ENCODE results near the gene IMMP2L.

Gene IMMP2L

GRCh38 chr7:111043561-111043960, 518.7 kb downstream of the IMMP2L start:
- Histone ChIP-seq H3K9me3 (ENCODE audit: control insufficient read depth in 1 of 2, low read length in 2 of 2) (no peaks in the 10 kb centered on the region), H3K27me3 (ENCODE audit: low read depth, low read length) (no peaks in the 10 kb centered on the region), H3K4me3 (ENCODE audit: low read depth in 1 of 2, low read length in 2 of 2) (no peak overlapping the region), H3K4me1 (ENCODE audit: control insufficient read depth in 1 of 2, insufficient read depth in 2 of 2, low read length in 2 of 2) (no peaks in the 10 kb centered on the region), H3K36me3 (ENCODE audit: control insufficient read depth in 1 of 2, insufficient read depth in 2 of 2, low read length in 2 of 2) (no peaks in the 10 kb centered on the region), H3K27ac (ENCODE audit: low read length) (no peak overlapping the region)

- H3K27me3 ChIP-seq (ENCODE audit: low read depth, low read length), result no peaks in the 10 kb centered on the region
Measured at GRCh38 chr7:111042842-111043241, 519.5 kb downstream of the IMMP2L start.

GRCh38 chr7:111041577-111041976, 520.7 kb downstream of the IMMP2L start:
- Histone ChIP-seq H3K36me3 (ENCODE audit: control insufficient read depth in 1 of 2, insufficient read depth in 2 of 2, low read length in 2 of 2) (no peaks in the 10 kb centered on the region), H3K27ac (ENCODE audit: low read length) (no peak overlapping the region), H3K9me3 (ENCODE audit: control insufficient read depth in 1 of 2, low read length in 2 of 2) (no peaks in the 10 kb centered on the region), H3K4me3 (ENCODE audit: low read depth in 1 of 2, low read length in 2 of 2) (no peak overlapping the region), H3K4me1 (ENCODE audit: control insufficient read depth in 1 of 2, insufficient read depth in 2 of 2, low read length in 2 of 2) (no peaks in the 10 kb centered on the region), H3K27me3 (ENCODE audit: low read depth, low read length) (no peaks in the 10 kb centered on the region)

More at GRCh38 chr7:111042842-111043241, 519.5 kb downstream of the IMMP2L start:
- H3K36me3 ChIP-seq (ENCODE audit: control insufficient read depth in 1 of 2, insufficient read depth in 2 of 2, low read length in 2 of 2), result no peaks in the 10 kb centered on the region
- H3K4me1 ChIP-seq (ENCODE audit: control insufficient read depth in 1 of 2, insufficient read depth in 2 of 2, low read length in 2 of 2), result no peaks in the 10 kb centered on the region
- no peak overlapping the region for H3K27ac ChIP-seq (ENCODE audit: low read length)
- H3K9me3 ChIP-seq (ENCODE audit: control insufficient read depth in 1 of 2, low read length in 2 of 2), result no peaks in the 10 kb centered on the region
- no peak overlapping the region for H3K4me3 ChIP-seq (ENCODE audit: low read depth in 1 of 2, low read length in 2 of 2)

- Histone ChIP-seq H3K4me1 (ENCODE audit: control insufficient read depth in 1 of 2, insufficient read depth in 2 of 2, low read length in 2 of 2) (no peaks in the 10 kb centered on the region), H3K27me3 (ENCODE audit: low read depth, low read length) (no peaks in the 10 kb centered on the region), H3K4me3 (ENCODE audit: low read depth in 1 of 2, low read length in 2 of 2) (no peak overlapping the region), H3K27ac (ENCODE audit: low read length) (no peak overlapping the region), H3K9me3 (ENCODE audit: control insufficient read depth in 1 of 2, low read length in 2 of 2) (no peaks in the 10 kb centered on the region), H3K36me3 (ENCODE audit: control insufficient read depth in 1 of 2, insufficient read depth in 2 of 2, low read length in 2 of 2) (no peaks in the 10 kb centered on the region)
Measured at GRCh38 chr7:111038185-111038584, 524.1 kb downstream of the IMMP2L start.

GRCh38 chr7:111031916-111032315, 530.4 kb downstream of the IMMP2L start:
- Histone ChIP-seq H3K27ac (ENCODE audit: low read length) (no peak overlapping the region), H3K9me3 (ENCODE audit: control insufficient read depth in 1 of 2, low read length in 2 of 2) (no peaks in the 10 kb centered on the region), H3K36me3 (ENCODE audit: control insufficient read depth in 1 of 2, insufficient read depth in 2 of 2, low read length in 2 of 2) (no peaks in the 10 kb centered on the region), H3K27me3 (ENCODE audit: low read depth, low read length) (no peaks in the 10 kb centered on the region), H3K4me3 (ENCODE audit: low read depth in 1 of 2, low read length in 2 of 2) (no peak overlapping the region), H3K4me1 (ENCODE audit: control insufficient read depth in 1 of 2, insufficient read depth in 2 of 2, low read length in 2 of 2) (peaks cover 5 to 9% of the 10 kb centered on the region in 2 donors)

- Histone ChIP-seq H3K4me3 (ENCODE audit: low read depth in 1 of 2, low read length in 2 of 2) (no peak overlapping the region), H3K9me3 (ENCODE audit: control insufficient read depth in 1 of 2, low read length in 2 of 2) (no peaks in the 10 kb centered on the region), H3K4me1 (ENCODE audit: control insufficient read depth in 1 of 2, insufficient read depth in 2 of 2, low read length in 2 of 2) (peaks cover 5 to 9% of the 10 kb centered on the region in 2 donors), H3K36me3 (ENCODE audit: control insufficient read depth in 1 of 2, insufficient read depth in 2 of 2, low read length in 2 of 2) (no peaks in the 10 kb centered on the region), H3K27me3 (ENCODE audit: low read depth, low read length) (no peaks in the 10 kb centered on the region), H3K27ac (ENCODE audit: low read length) (no peak overlapping the region)
Measured at GRCh38 chr7:111030336-111030735, 532.0 kb downstream of the IMMP2L start.

GRCh38 chr7:111029574-111030251, 532.6 kb downstream of the IMMP2L start:
- Histone ChIP-seq H3K27ac (ENCODE audit: low read length) (no peak overlapping the region), H3K9me3 (ENCODE audit: control insufficient read depth in 1 of 2, low read length in 2 of 2) (no peaks in the 10 kb centered on the region), H3K4me3 (ENCODE audit: low read depth in 1 of 2, low read length in 2 of 2) (no peak overlapping the region), H3K36me3 (ENCODE audit: control insufficient read depth in 1 of 2, insufficient read depth in 2 of 2, low read length in 2 of 2) (no peaks in the 10 kb centered on the region), H3K4me1 (ENCODE audit: control insufficient read depth in 1 of 2, insufficient read depth in 2 of 2, low read length in 2 of 2) (peaks cover 5 to 9% of the 10 kb centered on the region in 2 donors), H3K27me3 (ENCODE audit: low read depth, low read length) (no peaks in the 10 kb centered on the region)

- Histone ChIP-seq H3K36me3 (ENCODE audit: control insufficient read depth in 1 of 2, insufficient read depth in 2 of 2, low read length in 2 of 2) (no peaks in the 10 kb centered on the region), H3K4me1 (ENCODE audit: control insufficient read depth in 1 of 2, insufficient read depth in 2 of 2, low read length in 2 of 2) (peaks cover 5 to 9% of the 10 kb centered on the region in 2 donors), H3K27me3 (ENCODE audit: low read depth, low read length) (no peaks in the 10 kb centered on the region), H3K9me3 (ENCODE audit: control insufficient read depth in 1 of 2, low read length in 2 of 2) (no peaks in the 10 kb centered on the region), H3K27ac (ENCODE audit: low read length) (no peak overlapping the region), H3K4me3 (ENCODE audit: low read depth in 1 of 2, low read length in 2 of 2) (no peak overlapping the region)
Measured at GRCh38 chr7:111029141-111029572, 533.1 kb downstream of the IMMP2L start.

- Histone ChIP-seq H3K4me1 (ENCODE audit: control insufficient read depth in 1 of 2, insufficient read depth in 2 of 2, low read length in 2 of 2) (peaks cover 5 to 9% of the 10 kb centered on the region in 2 donors), H3K9me3 (ENCODE audit: control insufficient read depth in 1 of 2, low read length in 2 of 2) (no peaks in the 10 kb centered on the region), H3K27me3 (ENCODE audit: low read depth, low read length) (no peaks in the 10 kb centered on the region), H3K36me3 (ENCODE audit: control insufficient read depth in 1 of 2, insufficient read depth in 2 of 2, low read length in 2 of 2) (no peaks in the 10 kb centered on the region), H3K4me3 (ENCODE audit: low read depth in 1 of 2, low read length in 2 of 2) (no peak overlapping the region), H3K27ac (ENCODE audit: low read length) (no peak overlapping the region)
Measured at GRCh38 chr7:111027396-111027795, 534.9 kb downstream of the IMMP2L start.

- H3K27me3 ChIP-seq (ENCODE audit: low read depth, low read length), result no peaks in the 10 kb centered on the region
- H3K9me3 ChIP-seq (ENCODE audit: control insufficient read depth in 1 of 2, low read length in 2 of 2), result no peaks in the 10 kb centered on the region
- H3K4me1 ChIP-seq (ENCODE audit: control insufficient read depth in 1 of 2, insufficient read depth in 2 of 2, low read length in 2 of 2), result peaks cover 5 to 9% of the 10 kb centered on the region in 2 donors
- H3K27ac ChIP-seq (ENCODE audit: low read length), result no peak overlapping the region
- no peaks in the 10 kb centered on the region for H3K36me3 ChIP-seq (ENCODE audit: control insufficient read depth in 1 of 2, insufficient read depth in 2 of 2, low read length in 2 of 2)
- H3K4me3 ChIP-seq (ENCODE audit: low read depth in 1 of 2, low read length in 2 of 2), result no peak overlapping the region
Measured at GRCh38 chr7:111026806-111027205, 535.5 kb downstream of the IMMP2L start.

- Histone ChIP-seq H3K27me3 (ENCODE audit: low read depth, low read length) (no peaks in the 10 kb centered on the region), H3K4me3 (ENCODE audit: low read depth in 1 of 2, low read length in 2 of 2) (no peak overlapping the region), H3K9me3 (ENCODE audit: control insufficient read depth in 1 of 2, low read length in 2 of 2) (no peaks in the 10 kb centered on the region), H3K27ac (ENCODE audit: low read length) (no peak overlapping the region), H3K4me1 (ENCODE audit: control insufficient read depth in 1 of 2, insufficient read depth in 2 of 2, low read length in 2 of 2) (peaks cover 5 to 9% of the 10 kb centered on the region in 2 donors), H3K36me3 (ENCODE audit: control insufficient read depth in 1 of 2, insufficient read depth in 2 of 2, low read length in 2 of 2) (no peaks in the 10 kb centered on the region)
Measured at GRCh38 chr7:111026343-111026742, 535.9 kb downstream of the IMMP2L start.

- no peaks in the 10 kb centered on the region for H3K36me3 ChIP-seq (ENCODE audit: control insufficient read depth in 1 of 2, insufficient read depth in 2 of 2, low read length in 2 of 2)
- no peak overlapping the region for H3K4me3 ChIP-seq (ENCODE audit: low read depth in 1 of 2, low read length in 2 of 2)
- H3K4me1 ChIP-seq (ENCODE audit: control insufficient read depth in 1 of 2, insufficient read depth in 2 of 2, low read length in 2 of 2), result peaks cover 3 to 8% of the 10 kb centered on the region in 2 donors
- H3K27me3 ChIP-seq (ENCODE audit: low read depth, low read length), result no peaks in the 10 kb centered on the region
- no peak overlapping the region for H3K27ac ChIP-seq (ENCODE audit: low read length)
- H3K9me3 ChIP-seq (ENCODE audit: control insufficient read depth in 1 of 2, low read length in 2 of 2), result no peaks in the 10 kb centered on the region
Measured at GRCh38 chr7:111025006-111025405, 537.3 kb downstream of the IMMP2L start.

Measured in muscle layer of duodenum (tissue), 2 donors.